Activated naive CD8-positive, alpha-beta T cell (primary cell): ENCODE measurements around the gene EXOSC5.
A peak's percentile ranks its signal among the peaks of the same experiment; 100 is the strongest.
"Not testable (repeated sequence)": the region's sequence is repeated elsewhere in the genome, so short reads cannot be mapped to it uniquely, and the experiment has no call there.

Source experiments
- H3K27ac Mint-ChIP-seq: one replicate; pipeline ENCODE4 v1.8.0; 2021; ENCODE audit warnings: mixed read lengths
- H3K27me3 Mint-ChIP-seq: one replicate; pipeline ENCODE4 v1.8.0; 2021; ENCODE audit warnings: mixed read lengths
- H3K36me3 Mint-ChIP-seq: one replicate; pipeline ENCODE4 v1.8.0; 2021; ENCODE audit warnings: mixed read lengths
- H3K4me1 Mint-ChIP-seq: one replicate; pipeline ENCODE4 v1.8.0; 2021; ENCODE audit warnings: low read depth, mixed read lengths
- H3K4me3 Mint-ChIP-seq: one replicate; pipeline ENCODE4 v1.8.0; 2021; ENCODE audit warnings: mild to moderate bottlenecking, mixed read lengths
- H3K9me3 Mint-ChIP-seq: one replicate; pipeline ENCODE4 v1.8.0; 2021; ENCODE audit warnings: low read depth, mixed read lengths

EXOSC5 gene

DNA sequence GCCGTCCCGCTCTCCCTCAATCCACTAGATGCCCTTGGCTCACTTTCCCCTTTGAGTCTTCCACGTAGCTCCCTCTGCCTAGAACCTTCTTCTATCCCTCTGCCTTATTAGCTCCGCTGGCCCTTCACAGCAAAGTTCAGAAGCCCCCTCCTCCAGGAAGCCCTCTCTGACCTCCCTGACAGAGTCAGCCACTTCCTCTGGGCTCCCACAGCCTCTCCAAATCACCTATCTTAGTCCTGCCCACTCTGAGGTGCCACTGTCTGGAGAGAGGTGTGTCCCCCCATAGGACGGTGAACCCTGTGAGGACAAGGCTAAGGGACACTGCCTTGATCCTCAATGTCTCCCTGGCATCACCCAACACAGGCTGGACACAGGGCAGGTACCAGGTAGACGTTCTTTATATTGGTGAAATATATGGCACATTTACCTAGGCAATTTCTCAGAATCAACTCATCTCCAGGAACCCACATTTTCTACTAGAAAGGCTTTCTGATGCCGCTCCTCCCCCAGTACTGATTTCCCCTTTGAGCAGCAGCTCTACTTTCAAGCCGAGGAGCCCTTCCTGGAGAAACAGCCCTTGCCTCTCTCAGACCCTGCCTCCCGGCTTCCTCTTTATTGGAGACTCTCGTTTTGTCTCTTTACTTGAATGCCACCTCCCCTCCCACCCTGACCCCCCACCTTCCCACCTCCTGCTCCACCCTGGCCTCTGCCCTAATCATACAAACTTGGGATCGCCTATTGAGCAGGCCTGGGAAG is 40.0 kb downstream of the EXOSC5 start:
- Mint-ChIP-seq H3K27me3 (no peaks in the 10 kb centered on the region), H3K27ac (peak overlapping the region; percentile 99), H3K4me3 (peak overlapping the region; percentile 81), H3K9me3 (no peaks in the 10 kb centered on the region), H3K4me1 (peaks cover 55% of the 10 kb centered on the region), H3K36me3 (no peaks in the 10 kb centered on the region)

DNA sequence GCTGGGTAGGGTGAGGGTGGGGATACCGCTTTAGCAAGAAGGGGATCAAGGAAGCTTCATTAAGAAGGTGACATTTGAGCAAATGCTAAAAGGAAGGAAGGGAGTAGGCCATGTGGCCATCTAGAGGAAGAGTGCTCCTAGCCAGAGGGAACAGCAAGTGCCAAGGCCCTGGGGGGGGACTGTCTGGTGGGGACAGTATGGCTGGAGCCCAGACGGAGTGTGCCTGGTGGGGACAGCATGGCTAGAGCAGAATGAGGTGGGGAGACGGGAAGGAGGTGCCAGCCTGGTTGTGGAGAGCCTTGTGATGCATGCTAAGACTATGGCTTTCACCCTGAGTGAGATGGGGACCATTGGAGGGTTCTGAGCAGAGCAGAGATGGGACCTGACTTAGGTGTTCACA is 41.4 kb downstream of the EXOSC5 start:
- Mint-ChIP-seq H3K9me3 (no peaks in the 10 kb centered on the region), H3K4me3 (peak overlapping the region; percentile 81), H3K27me3 (no peaks in the 10 kb centered on the region), H3K4me1 (peaks cover 56% of the 10 kb centered on the region), H3K36me3 (no peaks in the 10 kb centered on the region), H3K27ac (peak overlapping the region; percentile 99)

- Mint-ChIP-seq H3K9me3 (no peaks in the 10 kb centered on the region), H3K4me3 (peak overlapping the region; percentile 81), H3K27me3 (no peaks in the 10 kb centered on the region), H3K36me3 (no peaks in the 10 kb centered on the region), H3K27ac (peak overlapping the region; percentile 99), H3K4me1 (peaks cover 56% of the 10 kb centered on the region)
Measured at GRCh38 chr19:41355035-41355434, 42.1 kb downstream of the EXOSC5 start.

DNA sequence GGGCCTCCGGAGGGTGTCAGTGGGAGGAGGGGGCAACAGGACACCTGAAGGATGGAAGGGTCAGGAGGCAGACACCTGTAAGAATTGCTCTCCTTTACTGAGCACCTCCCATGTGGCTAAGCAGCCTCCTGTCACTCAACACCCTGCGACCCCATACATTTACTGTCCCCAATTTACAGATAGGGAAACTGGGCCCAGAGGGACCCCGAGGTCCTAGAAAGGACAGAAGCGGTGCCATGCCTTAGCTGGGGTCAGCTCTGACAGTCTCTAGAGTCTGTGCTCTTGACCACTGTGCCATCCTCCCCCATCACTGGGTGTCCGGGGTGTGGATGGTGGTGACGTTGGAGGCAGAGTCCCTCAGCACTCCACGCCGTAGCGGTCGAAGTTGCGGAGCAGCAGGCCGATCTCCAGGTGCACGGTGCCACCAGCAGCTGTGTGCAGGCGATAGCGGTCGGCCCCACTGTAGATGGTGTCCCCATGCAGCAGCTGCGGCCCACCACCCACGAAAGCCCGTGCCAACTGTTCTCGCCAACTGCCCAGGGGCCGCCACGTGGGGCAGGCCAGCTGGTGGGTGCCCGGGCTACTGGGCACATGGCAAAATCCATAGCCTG is 42.7 kb downstream of the EXOSC5 start:
- Mint-ChIP-seq H3K36me3 (no peaks in the 10 kb centered on the region), H3K4me3 (peak overlapping the region; percentile 91), H3K27me3 (no peaks in the 10 kb centered on the region), H3K4me1 (peaks cover 59% of the 10 kb centered on the region), H3K9me3 (no peaks in the 10 kb centered on the region), H3K27ac (peak overlapping the region; percentile 89)

GRCh38 chr19:41353466-41354342 is 43.5 kb downstream of the EXOSC5 start, which contains the start of gene TGFB1:
Gene TGFB1 (minus strand): TSS chr19:41353922. CDS start chr19:41353044, 878 bp downstream.
- H3K36me3 Mint-ChIP-seq = peaks cover 3% of the 10 kb centered on the region
- H3K27ac Mint-ChIP-seq = peak within 1 kb of the TSS; percentile 98
- H3K4me3 Mint-ChIP-seq = peak within 1 kb of the TSS; percentile 100
- H3K27me3 Mint-ChIP-seq = no peaks in the 10 kb centered on the region
- peaks cover 60% of the 10 kb centered on the region for H3K4me1 Mint-ChIP-seq
- no peaks in the 10 kb centered on the region for H3K9me3 Mint-ChIP-seq

GRCh38 chr19:41352609-41353465 is 44.3 kb downstream of the EXOSC5 start:
- peaks cover 55% of the 10 kb centered on the region for H3K4me1 Mint-ChIP-seq
- no peaks in the 10 kb centered on the region for H3K9me3 Mint-ChIP-seq
- H3K27ac Mint-ChIP-seq = peak overlapping the region; percentile 98
- peak overlapping the region; percentile 100 for H3K4me3 Mint-ChIP-seq
- no peaks in the 10 kb centered on the region for H3K27me3 Mint-ChIP-seq
- peaks cover 5% of the 10 kb centered on the region for H3K36me3 Mint-ChIP-seq

- no peaks in the 10 kb centered on the region for H3K9me3 Mint-ChIP-seq
- peak overlapping the region; percentile 100 for H3K4me3 Mint-ChIP-seq
- no peaks in the 10 kb centered on the region for H3K27me3 Mint-ChIP-seq
- H3K36me3 Mint-ChIP-seq = peaks cover 5% of the 10 kb centered on the region
- H3K27ac Mint-ChIP-seq = peak overlapping the region; percentile 98
- peaks cover 51% of the 10 kb centered on the region for H3K4me1 Mint-ChIP-seq
Measured at GRCh38 chr19:41352279-41352608, 44.9 kb downstream of the EXOSC5 start.

DNA sequence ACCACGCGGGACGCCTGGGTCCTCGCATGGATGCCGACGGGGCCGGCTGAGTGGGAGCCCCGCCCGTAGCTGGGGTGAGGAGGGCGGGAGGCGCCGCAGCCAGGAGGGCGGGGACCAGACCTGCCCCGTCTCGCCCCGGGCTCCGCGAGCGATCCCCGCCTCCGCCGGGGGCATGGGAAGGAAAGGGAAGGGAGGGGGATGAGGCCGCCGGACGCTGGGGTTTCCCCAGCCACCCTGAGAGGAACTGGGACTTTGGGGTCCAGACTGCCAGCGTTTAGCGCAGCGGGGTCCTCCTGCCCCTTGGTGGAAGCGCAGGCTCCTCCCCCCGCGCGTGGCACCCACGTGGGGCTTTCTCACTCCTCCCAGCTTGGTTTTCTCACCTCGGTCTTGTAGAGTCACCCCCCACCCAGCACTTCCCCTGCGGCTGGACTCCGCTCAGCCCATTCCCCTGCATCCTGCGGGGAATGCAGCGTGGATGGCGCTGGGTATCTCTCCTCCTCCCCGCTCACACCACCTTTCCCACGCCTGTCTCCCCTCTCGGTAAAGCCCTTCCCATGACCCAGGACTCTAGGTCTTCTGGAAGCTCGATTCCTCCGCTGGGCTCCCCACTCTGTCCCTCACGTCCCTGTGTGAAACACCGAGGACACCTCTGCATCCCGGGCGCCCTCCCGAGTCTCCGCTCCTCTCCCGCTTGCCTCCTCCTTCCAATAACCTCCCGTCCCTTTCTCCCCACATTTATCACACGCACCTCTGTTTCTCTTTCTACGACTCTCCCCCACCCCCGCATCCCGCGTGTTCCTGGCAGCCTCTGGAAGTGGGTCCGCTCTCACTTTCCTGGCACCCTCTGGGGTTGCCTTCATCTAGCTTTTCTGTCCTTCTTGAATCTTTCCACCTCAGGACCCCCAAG is 45.6 kb downstream of the EXOSC5 start:
- Mint-ChIP-seq H3K27me3 (no peaks in the 10 kb centered on the region), H3K27ac (peak overlapping the region; percentile 98), H3K36me3 (peaks cover 5% of the 10 kb centered on the region), H3K4me3 (peak overlapping the region; percentile 100), H3K4me1 (peaks cover 46% of the 10 kb centered on the region), H3K9me3 (no peaks in the 10 kb centered on the region)

DNA sequence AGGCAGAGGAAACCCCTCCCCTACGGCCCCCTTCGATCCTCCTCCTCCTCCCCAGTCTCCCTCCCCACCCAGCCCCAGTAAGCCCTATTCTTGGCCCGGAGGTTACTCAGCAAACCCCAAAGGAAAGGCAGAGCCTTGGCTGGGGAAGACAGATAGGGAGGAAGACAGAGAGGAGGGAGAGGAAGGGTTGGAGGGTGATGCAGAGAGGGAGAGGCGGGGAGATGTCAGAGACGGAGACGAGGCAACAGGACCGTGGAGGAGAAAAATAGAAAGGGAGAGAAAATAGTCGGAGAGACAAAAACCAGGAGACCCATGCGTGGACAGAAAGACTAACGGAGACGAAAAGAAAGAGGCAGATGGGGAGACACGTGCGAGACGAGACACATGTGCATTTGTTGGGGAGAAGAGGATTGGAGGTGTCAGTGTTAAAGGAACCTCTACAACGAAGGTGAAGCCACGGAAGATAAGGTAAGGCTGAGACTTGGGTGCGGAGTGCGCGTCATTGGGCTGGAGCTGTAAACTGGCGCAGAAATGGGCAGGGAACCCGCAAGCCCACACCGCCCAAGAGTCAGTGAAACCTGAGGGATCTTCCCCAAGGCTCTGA is 46.3 kb downstream of the EXOSC5 start:
- Mint-ChIP-seq H3K27me3 (no peaks in the 10 kb centered on the region), H3K4me1 (peaks cover 41% of the 10 kb centered on the region), H3K36me3 (peaks cover 7% of the 10 kb centered on the region), H3K9me3 (no peaks in the 10 kb centered on the region), H3K27ac (peak overlapping the region; percentile 98), H3K4me3 (peak overlapping the region; percentile 100)

DNA sequence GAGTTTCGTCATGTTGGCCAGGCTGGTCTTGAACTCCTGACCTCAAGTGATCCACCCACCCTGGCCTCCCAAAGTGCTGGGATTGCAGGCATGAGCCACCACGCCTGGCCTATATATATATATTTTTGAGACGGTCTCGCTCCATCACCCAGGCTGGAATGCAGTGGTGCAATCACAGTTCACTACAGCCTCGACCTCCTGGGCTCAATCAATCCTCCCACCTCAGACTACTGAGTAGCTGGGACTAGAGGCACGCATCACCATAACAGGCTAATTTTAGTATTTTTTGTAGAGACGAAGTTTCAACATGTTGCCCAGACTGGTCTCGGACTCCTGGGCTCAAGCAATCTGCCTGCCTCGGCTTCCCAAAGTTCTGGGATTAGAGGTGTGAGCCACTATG is 50.2 kb downstream of the EXOSC5 start:
- H3K27ac Mint-ChIP-seq, H3K4me3 Mint-ChIP-seq, H3K27me3 Mint-ChIP-seq, H3K9me3 Mint-ChIP-seq: not testable (repeated sequence)
- Mint-ChIP-seq H3K4me1 (peaks cover 47% of the 10 kb centered on the region), H3K36me3 (peaks cover 11% of the 10 kb centered on the region)

DNA sequence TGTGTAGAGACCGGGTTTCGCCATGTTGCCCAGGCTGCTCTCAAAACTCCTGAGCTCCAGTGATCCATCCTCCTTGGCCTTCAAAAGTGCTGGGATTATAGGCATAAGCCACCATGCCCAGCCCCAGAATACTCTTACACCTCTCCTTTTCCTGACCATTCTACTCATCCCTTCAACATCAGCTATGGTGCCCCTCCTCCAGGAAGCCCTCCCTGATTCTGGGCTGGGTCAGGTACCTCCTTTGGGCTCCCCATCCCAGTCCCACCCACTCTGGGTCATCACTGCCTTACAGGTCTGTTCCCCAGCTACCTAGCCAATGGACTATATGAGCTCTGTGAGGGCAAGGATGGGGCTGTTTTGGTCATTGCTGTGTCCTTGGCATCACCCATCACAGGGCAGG is 53.0 kb downstream of the EXOSC5 start:
- Mint-ChIP-seq H3K36me3 (peaks cover 16% of the 10 kb centered on the region), H3K27me3 (no peaks in the 10 kb centered on the region), H3K4me3 (no peak overlapping the region), H3K9me3 (no peaks in the 10 kb centered on the region), H3K27ac (peak overlapping the region; percentile 54), H3K4me1 (peaks cover 47% of the 10 kb centered on the region)

- Mint-ChIP-seq H3K4me1 (peaks cover 40% of the 10 kb centered on the region), H3K27ac (peak overlapping the region; percentile 41), H3K27me3 (no peaks in the 10 kb centered on the region), H3K9me3 (no peaks in the 10 kb centered on the region), H3K36me3 (peaks cover 11% of the 10 kb centered on the region), H3K4me3 (peak overlapping the region; percentile 32)
Measured at GRCh38 chr19:41341669-41342490, 55.3 kb downstream of the EXOSC5 start.

DNA sequence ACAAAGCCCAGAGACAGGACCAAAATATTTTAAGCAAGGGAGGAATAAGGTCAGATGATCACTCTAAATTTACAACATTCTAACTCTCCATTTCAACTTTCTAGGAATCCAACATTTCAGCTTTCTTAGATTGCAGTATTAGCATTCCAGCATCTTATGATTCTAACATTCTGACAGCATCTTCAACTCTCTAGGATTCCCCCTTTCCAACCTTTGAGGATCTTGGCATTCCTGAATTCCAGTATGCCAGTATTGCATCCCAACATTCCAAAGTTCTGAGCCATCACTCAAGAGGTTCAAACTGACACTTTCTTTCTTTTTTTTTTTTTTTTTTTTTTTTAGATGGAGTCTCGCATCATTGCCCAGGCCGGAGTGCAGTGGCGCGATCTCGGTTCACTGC is 57.2 kb downstream of the EXOSC5 start:
- H3K36me3 Mint-ChIP-seq = peaks cover 9% of the 10 kb centered on the region
- H3K27me3 Mint-ChIP-seq = no peaks in the 10 kb centered on the region
- H3K9me3 Mint-ChIP-seq = no peaks in the 10 kb centered on the region
- H3K27ac Mint-ChIP-seq = peak overlapping the region; percentile 68
- H3K4me3 Mint-ChIP-seq = no peak overlapping the region
- peaks cover 42% of the 10 kb centered on the region for H3K4me1 Mint-ChIP-seq
